Hematopoietic multipotent progenitor cell treated with erythropoietin and hydrocortisone succinate and interleukin-3 and kit ligand, for 6 days (in vitro differentiated cells): Measurements from ENCODE around the gene SPINK2.

Source experiments
- DNase-seq: peaks from one replicate; pipeline ENCODE4 v3.0.0-alpha.2; 2015

Gene SPINK2

DNA sequence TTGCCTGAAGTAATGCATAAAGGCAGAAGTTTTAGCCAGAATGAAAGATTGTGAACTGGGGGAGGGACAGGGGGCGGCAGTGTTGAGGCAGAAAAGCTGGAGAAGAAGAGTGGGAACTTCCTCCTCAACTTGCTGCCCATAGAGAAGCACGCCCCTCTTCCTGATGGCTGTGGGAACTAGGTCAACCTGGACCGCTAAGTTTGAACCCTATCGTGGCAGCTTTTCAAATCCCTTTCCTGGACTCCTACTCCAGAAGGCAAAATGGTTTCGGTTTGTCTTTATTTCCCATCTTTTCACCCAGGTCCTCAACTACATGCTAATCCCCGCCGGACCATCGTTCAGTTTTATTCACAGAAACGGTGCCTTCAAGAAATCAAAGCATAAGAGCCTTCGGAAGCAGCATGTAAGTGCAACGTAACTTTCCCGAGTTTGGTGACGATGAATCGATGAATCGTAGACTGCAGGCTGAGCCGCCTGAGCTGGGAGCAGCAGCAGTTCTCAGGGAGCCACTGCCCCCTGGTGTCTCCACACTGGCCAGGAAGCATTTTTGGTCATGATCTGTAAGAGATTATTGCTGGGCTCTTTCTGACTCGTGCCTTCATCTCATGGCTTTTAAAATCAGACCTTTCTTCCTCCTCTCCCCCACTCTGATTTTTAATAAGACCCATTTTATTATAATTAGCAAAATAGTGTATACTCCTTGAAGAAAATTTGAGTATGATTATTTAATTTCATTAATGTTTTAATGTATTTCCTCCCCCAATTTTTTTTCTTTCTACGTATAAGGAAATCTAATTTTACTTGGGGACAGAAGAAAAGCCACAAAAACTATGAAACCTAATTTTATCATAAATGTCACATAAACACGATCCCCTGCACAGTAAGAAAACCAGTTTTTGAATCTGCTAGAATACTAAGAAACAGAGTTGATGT lies 21.4 kb downstream of the SPINK2 start:
- DNase-seq = peak; percentile 93

DNA sequence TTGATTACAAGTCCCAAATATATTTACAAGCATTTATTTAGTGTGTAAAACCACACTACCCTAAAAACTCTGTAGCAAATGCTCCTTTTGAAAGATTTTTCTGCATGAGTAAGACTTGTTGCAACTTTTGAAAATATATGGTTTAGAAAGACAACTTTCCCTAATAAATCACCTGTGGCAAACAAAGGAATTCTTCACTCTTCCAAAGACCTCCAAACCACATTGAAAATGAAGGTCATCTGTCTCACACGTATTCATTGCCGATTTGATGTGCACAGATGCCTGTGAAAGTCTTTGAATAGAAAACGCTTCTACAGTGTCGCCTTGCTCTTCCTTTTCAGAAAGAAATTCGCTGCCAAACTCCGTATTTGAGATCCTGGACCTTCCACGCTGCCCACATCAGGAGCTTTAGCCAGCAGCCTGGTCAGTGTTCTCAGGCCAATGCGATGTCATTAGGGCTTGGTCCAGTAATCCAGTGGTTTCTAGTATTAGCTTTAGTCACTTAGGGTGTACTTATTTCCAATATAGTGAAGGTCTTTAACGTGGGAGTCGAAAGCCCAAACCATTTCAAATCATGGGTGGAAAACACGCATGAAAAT lies 22.2 kb downstream of the SPINK2 start:
- no peak for DNase-seq

DNA sequence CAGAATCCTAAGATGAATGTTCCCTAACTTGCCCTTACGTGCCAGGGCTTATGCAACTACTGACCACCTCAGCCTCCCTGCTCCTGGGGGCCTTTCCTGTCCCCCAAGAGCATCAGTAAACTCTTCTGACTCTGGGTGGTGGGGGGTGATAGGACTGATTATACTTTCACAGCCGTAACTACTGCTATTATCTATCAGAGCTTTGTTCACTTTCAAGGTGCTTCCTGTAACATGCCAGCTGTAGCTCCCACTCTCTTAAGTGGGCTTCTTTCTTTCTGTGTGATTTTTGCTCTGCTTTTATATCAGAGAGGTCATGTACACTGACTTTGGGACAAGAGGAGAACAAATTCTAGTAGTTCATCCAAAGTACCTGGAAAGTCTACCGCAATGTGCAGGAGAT lies 25.3 kb downstream of the SPINK2 start:
- no peak for DNase-seq

DNA sequence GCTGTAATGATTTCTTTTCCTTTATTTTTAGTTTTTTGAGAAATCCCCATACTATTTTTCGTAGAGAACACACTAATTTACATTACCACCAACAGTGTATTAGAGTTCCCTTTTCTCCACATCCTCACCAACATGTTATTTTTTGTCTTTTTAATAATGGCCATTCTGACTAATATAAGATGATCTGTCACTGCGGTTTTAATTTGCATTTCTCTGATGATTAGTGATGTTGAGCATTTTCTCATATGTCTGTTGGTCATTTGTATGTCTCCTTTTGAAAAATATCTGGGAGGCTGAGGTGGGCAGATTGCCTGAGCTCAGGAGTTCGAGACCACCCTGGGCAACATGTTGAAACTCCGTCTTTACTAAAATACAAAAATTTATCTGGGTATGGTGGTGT lies 30.2 kb downstream of the SPINK2 start:
- no peak for DNase-seq

DNA sequence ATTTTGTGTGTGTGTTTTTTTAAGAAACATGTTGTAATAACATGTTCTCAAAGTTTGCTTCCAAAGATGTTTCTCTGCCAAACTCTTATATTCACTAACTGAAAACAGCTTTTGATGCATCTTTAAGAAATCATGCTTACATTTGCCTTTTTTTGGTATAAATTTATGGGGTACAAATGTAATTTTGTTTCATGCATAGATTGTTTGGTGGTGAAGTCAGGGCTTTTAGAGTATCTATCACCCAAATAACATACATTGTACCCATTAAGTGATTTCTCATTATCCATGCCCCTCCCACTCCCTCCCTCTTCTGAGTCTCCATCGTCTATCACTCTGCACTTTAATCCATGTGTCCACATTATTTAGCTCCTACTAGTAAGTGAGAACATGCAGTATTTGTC lies 30.8 kb downstream of the SPINK2 start:
- DNase-seq = no peak

DNA sequence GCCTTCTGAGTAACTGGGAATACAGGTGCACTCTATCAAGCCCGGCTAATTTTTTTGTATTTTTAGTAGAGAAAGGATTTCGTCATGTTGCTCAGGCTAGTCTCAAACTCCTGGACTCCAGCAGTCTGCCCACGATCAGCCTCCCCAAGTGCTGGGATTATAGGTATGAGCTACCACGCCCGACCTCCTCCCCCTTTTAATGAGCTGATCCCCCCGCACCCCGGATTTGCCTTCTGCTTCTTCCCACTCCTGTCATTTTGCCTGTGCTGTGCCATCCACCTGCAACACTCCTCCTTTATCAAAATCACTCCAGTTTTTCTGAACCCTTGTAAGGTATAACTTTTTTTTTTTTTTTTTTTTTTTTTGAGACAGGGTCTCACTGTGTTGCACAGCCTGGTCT lies 33.4 kb downstream of the SPINK2 start:
- DNase-seq = no peak

DNA sequence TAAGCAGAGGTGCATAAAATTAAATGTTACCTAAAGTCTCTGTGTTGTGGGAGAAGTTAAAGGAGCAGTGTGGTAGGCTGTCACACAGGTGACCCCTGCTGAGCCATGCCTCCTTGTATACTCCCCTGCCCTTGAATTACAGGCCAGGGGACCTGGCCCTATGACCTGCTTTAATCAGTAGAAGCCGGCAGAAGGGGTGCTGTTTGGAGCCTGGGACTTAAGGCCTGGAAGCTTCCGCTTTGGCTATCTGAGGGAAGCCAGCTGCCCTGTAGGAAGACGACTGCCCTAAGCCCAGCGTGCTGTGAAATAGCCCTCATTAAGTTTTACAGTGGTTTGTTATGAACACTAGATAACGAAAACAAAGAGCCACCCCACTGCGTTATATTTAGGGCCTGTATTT lies 34.1 kb downstream of the SPINK2 start:
- no peak for DNase-seq

DNA sequence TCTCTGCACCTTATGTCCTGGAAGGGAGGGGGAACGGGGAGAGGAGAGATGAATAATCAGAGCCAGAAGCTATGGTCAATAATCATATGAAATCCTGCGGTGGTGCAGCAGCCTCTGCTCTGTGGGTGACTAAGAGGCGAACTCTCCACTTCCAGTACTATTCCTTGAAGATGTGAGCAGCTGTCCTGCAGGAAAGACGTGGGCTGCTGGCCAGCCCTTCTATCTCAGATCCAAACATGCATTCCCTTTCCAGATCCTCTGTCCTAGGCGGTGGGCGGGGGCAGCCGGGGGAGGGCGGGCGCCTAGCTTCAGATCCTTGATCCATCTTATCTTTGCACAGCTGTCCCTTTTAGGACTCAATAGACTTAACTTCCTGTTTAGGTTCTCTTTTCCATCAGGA lies 34.5 kb downstream of the SPINK2 start:
- no peak for DNase-seq

DNA sequence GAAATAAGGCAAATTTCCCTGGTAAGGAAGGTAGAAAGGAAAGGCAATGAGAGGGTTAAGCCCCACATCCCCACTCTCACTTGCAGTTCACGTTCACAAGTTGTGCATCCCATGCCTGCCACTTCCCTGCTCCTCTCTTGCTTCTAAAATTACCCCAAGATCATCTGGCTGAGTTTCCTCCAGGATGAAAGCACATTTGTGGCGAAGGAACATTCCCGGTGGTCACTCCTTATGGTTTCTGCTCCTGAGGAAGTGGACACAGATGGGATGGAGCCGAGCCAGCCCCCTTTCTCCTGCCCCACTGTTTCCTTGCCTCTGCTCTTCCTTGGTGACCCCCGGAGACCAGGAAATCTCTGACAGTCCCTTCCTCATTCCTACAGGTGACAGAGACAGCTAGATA lies 37.5 kb downstream of the SPINK2 start:
- no peak for DNase-seq

DNA sequence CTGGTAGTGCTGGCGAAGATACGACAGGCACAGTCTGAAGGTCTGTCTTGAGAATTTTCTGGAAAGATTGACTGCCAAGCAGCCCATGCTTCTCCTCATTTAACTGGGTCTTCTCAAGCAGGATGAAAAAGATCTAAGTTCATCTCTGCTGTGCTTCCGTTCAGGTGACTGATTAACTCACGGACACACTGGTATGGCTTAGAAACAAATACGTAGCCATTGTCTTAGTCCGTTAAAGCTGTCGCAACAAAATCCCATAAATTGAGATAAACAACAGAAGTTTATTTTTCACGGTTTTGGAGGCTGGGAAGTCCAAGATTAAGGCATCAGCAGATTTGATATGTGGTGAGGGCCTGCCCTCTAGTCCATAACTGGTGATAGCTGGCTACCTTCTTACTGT lies 39.5 kb downstream of the SPINK2 start:
- no peak for DNase-seq

DNA sequence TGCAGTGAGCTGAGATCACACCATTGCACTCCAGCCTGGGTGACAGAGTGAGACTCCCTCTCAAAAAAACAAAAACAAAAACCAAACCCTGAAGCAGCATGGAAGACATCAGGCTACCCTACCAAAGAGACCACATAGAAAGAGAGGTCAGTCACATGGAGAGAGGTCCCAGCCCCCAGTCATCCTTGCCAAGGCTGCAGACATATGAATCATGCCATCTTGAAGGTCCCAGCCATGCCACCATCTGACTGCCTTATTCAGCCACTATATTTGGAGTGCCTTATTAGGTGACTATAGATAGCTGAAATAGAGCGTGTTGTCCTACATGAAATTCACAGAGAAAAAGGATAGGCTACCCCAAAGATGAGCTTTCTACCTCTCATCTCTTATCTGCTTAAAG lies 48.2 kb downstream of the SPINK2 start:
- DNase-seq = no peak

DNA sequence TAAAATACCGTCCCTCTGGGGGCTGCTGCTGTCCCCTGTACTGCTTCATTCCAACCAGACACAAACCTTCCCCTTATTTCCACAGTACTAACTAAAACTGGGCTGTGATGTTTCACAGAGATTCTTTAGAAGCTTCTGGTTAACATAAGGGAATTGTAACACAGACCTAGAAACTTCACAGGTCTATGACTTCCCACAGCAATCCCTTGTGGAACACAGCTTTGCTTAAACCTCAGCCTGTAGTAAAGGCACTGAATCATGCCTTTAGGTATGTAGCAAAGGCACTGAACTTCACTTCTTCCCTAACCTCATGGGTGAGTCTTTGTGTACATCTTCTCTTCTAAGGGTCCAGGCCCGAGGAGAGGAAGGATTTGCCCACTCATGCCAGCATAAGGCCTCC lies 49.4 kb downstream of the SPINK2 start:
- DNase-seq = no peak

DNA sequence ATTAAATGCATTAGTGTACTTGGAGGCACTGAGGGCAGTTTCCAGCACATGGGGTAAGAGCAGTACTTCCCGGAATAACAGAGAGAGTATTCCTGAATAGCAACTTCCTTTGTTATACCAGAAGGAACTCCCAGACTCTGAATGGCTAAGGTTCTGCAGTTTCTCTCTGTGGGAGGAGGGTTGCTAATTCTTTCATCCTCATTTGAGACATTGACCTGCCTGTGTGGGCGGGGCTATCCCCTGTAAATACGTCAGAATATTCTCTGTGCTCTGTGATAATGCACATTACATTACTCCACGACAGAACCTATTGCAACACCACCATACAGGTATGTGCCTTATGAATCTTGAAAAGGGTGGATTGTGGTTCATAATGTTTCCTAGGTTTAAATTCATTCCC lies 52.7 kb downstream of the SPINK2 start:
- DNase-seq = no peak

DNA sequence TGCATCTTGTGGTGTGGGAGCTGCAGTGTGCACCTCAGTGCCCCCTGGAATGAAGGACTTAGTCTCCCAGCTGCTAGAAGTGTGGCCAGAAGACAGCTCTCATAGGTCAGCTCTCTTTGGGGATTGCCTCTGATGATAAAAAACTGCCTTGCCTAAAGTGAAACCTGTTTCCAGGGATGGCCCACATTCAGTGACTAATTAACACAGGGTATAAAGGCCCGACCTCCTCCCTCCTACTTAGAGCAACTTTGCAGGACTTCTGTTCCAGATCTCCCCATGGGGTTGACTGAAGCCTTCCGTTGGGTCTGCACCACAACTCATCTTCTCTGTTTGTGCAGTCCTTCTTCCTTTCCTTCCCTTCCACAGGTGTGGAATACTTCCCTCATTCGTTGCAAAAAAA lies 53.2 kb downstream of the SPINK2 start:
- DNase-seq = no peak

DNA sequence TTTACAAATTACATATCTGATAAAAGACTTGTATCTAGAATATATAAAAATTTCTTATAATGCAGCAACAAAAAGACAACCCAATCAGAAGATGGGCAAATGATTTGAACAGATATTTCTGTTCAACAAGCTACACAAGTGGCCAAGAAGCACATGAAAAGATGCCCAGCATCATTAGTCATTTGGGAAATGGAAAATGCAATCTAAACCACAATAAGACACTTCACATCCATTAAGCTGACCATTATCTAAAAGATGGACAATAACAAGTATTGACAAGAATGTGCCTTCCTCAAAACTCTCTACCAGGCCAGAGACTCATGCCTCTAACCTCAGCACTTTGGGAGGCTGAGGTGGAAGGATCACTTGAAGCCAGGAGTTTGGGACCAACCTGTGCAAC lies 53.9 kb downstream of the SPINK2 start:
- no peak for DNase-seq

DNA sequence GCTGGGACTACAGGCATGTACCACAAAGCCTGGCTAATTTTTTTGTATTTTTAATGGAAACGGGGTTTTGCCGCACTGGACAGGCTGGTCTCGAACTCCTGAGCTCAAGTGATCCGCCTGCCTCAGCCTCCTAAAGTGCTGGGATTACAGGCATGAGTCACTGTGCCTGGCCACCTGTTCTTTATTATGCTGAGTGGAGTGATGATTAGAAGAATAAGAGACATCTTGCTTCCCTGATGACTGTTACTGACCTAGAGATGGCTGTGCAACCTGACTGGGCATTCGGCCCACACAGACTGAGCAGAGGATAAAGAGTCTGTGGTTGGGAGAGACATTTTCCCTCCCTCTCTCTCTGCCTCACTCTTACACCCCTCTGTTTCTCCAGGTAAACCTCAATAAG lies 56.7 kb downstream of the SPINK2 start:
- DNase-seq = no peak

DNA sequence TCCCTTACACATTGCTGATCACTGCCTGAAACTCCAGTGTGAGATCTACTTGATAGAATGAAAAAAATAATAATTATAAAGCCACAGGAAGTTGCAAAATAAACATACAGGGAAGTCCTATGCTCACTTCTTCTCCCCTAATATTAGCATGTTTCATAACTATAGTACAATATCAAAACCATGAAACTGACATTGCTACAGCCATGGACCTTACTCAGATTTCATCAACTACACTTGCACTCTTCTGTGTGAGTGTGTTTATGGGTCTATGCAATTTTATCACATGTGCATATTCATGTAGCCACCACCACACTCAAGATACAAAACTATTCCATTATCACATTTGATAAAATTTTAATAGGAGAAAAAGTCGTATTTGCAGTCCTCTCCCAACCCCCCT lies 57.3 kb downstream of the SPINK2 start:
- DNase-seq = peak; percentile 30

DNA sequence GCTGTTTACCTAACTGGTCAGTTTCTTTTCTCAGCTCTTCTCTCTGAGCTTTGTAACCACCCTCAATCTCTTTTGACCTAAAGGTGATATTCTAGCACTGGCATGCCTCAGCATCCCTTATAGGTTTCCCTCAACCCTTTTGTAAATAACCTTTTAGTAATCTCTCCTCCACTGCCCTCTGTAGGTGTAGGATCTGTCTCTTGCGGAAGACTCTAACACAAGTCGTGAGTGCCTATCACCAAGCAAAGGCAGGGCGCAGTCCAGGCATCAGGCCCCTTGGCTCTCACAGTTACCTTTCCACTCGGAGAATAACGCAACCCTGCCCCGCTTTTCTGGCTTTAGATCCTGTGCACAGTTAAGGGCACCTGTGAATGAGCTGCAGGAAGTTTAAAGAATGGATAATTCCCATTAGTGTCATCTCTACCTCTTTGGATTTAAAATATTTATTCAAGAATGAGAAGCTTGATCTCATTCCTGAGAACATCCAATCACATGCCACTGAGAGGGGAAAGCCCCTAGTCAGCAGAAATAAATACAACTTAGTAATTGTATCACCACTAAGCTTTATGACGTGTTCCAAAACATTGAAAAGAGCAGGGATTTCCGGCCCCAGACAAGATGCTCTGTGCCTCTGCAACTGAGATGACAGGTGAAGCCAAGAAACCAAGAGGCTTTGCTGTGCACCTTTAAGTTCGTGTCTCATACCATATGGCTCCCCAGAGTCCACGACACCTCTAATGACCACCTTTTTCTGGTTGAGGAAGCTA lies 58.8 kb downstream of the SPINK2 start:
- DNase-seq = no peak

DNA sequence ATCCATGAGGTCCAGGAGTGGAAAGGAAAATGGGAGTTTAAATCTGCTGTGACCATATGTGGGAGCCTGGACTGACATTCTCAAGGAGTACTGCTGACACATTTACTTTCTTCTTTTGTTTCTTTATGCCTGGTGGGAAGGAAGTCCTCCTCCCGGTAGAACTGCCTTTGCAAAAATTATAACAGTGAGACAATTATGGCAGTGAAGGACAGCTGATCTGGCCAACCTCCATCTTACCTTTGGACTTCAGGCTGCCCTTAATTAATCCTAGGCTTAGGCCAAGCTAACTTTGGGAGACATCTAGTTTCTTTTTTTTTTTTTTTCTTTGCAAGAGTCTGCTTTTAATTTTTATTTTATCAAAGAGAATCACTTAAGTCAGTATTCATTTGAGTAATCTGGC lies 61.3 kb downstream of the SPINK2 start:
- DNase-seq = no peak
